Effector memory CD8-positive, alpha-beta T cell (primary cell): ENCODE measurements around the gene GLIS2.
"Not testable (repeated sequence)": the region's sequence is repeated elsewhere in the genome, so short reads cannot be mapped to it uniquely, and the experiment has no call there.

Experiments
- ATAC-seq: fragments of 150-1000 bp; cut with Tn5 transposase; replicated peaks from 2 replicates; pipeline ENCODE4 v1.10.0; 2021; ENCODE audit warnings: mild to moderate bottlenecking, moderate library complexity
- DNase-seq, 3 experiments: peaks; one replicate each; pipeline ENCODE4 v3.0.0; 2021
- H3K27ac Mint-ChIP-seq, 2 donors: one replicate each; pipeline ENCODE4 v1.8.0; 2022; ENCODE audit warnings: mild to moderate bottlenecking in 2 of 2, mixed read lengths in 2 of 2, moderate library complexity in 2 of 2
- H3K27me3 Mint-ChIP-seq, 2 donors: one replicate each; pipeline ENCODE4 v1.8.0; 2022; ENCODE audit warnings: mixed read lengths in 2 of 2
- H3K36me3 Mint-ChIP-seq: one replicate; pipeline ENCODE4 v1.8.0; 2022; ENCODE audit warnings: mild to moderate bottlenecking, moderate library complexity, mixed read lengths; ENCODE audit not compliant: insufficient read depth
- H3K4me1 Mint-ChIP-seq, 2 donors: one replicate each; pipeline ENCODE4 v1.8.0; 2022; ENCODE audit warnings: low read depth in 2 of 2, mixed read lengths in 2 of 2
- H3K4me3 Mint-ChIP-seq, 2 donors: one replicate each; pipeline ENCODE4 v1.8.0; 2022; ENCODE audit warnings: mild to moderate bottlenecking in 2 of 2, mixed read lengths in 2 of 2, moderate library complexity in 2 of 2
- H3K9me3 Mint-ChIP-seq, 2 donors: one replicate each; pipeline ENCODE4 v1.8.0; 2022; ENCODE audit warnings: mixed read lengths in 2 of 2

GLIS2 gene

DNA sequence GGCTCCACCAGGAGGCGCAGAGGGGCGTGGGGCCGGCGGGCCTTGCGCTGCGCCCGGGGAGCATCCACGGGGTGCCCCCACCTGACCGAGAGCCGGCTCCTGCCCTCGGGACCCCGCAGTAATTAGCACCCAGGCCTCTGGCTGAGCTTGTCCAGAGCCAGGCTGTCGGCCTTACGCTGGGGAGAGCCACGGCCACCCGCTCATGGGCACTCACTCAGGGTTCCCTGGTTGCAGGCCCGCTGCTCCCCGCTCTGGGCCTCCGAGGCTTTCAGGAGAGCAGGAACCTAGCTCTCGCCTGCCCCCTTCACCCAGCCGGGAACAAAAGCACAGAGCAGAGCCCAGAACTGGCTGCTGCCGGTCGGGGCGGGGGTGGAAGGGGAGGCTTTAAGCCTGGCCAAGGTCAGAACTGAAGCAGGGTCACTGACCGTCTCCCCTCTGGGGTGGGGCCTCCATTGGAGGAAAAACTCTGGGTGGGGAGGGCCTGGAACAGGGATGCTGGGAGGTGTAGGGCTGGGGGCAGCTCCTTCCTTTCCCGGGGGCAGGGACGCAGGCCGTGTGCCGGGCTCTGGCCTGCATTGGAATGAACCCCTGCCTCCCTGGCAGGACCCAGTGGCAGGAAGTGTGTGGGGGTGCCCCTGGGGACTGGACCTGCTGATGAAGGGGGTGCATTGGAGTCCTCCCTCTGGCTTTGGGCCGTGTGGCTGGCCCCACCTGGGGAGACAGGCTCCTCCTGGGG lies 12.3 kb downstream of the GLIS2 start:
- Mint-ChIP-seq H3K4me1 (no peaks in the 10 kb centered on the region), H3K9me3 (no peaks in the 10 kb centered on the region), H3K27ac (no peak overlapping the region), H3K27me3 (peaks cover 0 to 8% of the 10 kb centered on the region in 2 donors), H3K36me3 (peaks cover 3% of the 10 kb centered on the region), H3K4me3 (peak overlapping the region; percentile 68 to 69)
- DNase-seq, result peak in 1 of 3 experiments; percentile 40
- ATAC-seq, result peak; percentile 73

DNA sequence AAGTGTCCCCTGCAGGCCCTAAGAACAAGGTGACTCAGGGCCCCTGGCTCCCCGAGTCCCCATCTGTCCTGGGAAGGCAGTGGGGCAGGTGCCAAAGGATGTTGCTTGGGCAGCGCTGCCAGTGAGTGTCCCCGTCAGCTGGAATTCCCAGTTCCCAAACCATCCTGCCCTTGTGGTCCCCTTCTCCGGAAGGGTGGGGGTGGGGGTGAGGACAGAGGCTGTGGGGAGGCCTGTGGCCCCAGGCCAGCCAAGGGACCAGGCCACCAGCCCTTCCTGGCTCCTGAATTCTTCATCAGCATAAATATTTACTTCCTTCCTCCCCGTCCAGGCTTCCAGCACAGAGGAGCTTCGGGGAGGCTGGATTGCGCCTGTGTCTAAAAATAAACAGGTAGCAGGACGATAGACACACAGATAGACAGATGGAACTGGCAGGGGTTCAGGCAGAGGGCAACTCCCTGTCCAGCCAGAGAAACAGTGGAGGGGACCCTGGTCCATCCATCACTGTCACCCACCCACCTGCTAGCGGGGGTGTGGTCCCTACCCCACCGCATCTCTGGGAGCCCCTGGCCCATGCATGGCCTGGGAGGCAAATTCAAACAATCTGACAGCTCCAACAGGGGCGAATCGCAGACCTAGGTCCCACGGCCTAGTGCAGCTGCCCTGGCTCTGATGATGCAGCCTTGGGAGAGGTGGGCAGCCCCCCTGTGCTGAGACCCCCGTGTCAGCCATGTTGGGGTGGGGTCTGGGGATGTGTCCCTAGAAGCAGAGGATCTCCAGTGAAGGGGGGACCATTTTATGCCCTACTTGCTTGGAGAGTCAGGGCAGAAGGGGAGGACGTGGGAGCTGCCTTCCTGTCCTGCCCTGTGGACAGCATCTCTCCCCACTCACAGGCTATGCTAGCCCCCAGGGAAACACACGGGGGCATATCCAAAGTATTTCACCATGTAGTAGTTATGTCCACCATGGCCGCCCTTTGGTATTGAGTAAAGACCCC lies 13.2 kb downstream of the GLIS2 start:
- H3K36me3 Mint-ChIP-seq, result peaks cover 3% of the 10 kb centered on the region

DNA sequence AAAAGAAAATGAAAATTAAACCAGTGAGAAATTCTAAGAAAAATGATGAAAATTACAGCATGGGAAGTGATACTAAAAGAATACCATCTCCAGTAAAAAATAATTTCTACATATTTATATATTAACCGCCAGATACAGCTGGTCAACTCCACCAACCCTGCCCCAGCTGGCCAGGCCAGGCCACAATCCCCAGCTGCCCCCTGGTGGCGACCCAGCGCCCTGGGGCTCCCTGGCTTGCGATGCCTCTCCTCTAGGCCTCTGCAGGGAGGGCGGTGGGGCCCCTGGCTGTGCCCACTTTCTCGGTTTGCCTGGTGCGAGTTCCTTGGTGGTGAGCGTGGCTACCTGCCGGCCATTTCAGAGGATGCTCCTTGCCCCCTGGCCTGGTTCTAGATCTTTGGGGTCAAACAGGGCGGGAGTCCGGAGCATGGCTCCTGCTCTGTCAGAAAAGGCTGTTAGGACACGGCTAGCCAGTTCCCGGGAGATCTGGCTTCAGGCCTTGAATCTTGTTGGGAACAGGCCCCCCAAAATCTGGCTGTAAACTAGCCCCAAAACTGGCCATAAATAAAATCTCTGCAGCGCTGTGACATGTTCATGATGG lies 14.5 kb downstream of the GLIS2 start:
- ATAC-seq, result peak; percentile 78
- DNase-seq, result peak; percentile 70 to 73 (median 73)
- Mint-ChIP-seq H3K4me3 (no peak overlapping the region), H3K36me3 (peaks cover 3% of the 10 kb centered on the region), H3K27me3 (peaks cover 0 to 8% of the 10 kb centered on the region in 2 donors), H3K9me3 (no peaks in the 10 kb centered on the region), H3K27ac (no peak overlapping the region), H3K4me1 (no peaks in the 10 kb centered on the region)

More for the DNA sequence above, 13.2 kb downstream of the GLIS2 start:
- Mint-ChIP-seq H3K9me3 (no peaks in the 10 kb centered on the region), H3K4me3 (peak overlapping the region in 1 of 2 donors; percentile 68), H3K27me3 (peaks cover 0 to 8% of the 10 kb centered on the region in 2 donors), H3K4me1 (no peaks in the 10 kb centered on the region), H3K27ac (no peak overlapping the region)
- DNase-seq (no peak), ATAC-seq (no peak)

DNA sequence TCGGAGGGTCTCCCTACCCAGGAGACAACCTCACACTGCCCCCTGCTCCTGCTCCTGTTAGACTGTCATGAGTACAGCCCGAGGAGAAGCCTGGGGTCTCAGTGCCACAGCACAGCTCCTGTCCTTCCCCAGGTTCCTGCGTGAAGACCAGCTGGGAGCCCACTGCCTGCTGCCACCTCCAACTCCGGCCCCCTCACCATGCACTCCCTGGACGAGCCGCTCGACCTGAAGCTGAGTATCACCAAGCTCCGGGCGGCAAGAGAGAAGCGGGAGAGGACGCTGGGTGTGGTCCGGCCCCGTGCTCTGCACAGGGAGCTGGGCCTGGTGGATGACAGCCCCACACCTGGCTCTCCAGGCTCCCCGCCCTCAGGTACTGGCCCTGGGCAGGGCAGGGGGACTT lies 16.2 kb downstream of the GLIS2 start:
- no peaks in the 10 kb centered on the region for H3K4me1 Mint-ChIP-seq
- ATAC-seq (no peak), DNase-seq (no peak)
- peaks cover 3% of the 10 kb centered on the region for H3K36me3 Mint-ChIP-seq
- H3K27ac Mint-ChIP-seq, result no peak overlapping the region
- peaks cover 0 to 8% of the 10 kb centered on the region in 2 donors for H3K27me3 Mint-ChIP-seq
- no peaks in the 10 kb centered on the region for H3K9me3 Mint-ChIP-seq
- no peak overlapping the region for H3K4me3 Mint-ChIP-seq

DNA sequence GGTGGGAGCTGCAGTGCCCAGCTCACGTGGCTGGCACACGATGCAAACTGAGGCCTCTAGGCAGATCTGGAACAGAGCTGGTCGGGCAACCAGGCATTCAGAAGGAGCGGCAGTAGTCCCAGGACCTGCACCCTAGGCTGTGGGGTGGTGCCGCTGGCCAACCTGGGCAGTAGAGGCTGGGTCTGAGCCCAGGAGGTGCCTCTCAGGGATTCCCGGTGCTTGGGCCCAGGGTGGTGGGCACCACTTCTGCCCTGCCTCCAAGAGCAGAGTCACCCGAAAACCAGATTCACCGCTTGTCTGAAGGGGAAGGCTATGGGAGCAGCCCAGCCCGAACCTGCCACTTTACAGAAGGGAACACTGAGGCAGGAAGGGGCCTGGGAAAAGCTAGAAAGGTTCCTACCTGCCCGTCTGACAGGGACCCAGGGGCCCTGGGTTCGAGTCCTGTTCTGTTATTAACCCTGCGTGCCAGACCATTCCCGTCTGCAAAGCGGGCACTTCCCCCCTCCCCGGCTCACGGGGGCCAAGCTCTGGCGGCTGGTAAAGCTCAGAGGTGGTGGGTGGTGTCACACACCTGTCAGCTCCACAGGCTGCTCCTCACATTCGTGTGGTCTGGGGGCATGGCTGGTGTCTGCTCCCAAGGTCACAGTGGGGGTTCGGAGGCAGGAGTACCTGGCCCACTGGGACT lies 16.9 kb downstream of the GLIS2 start:
- DNase-seq, result no peak
- peaks cover 3% of the 10 kb centered on the region for H3K36me3 Mint-ChIP-seq
- H3K9me3 Mint-ChIP-seq, result no peaks in the 10 kb centered on the region
- H3K27ac Mint-ChIP-seq, result no peak overlapping the region
- no peak for ATAC-seq
- H3K27me3 Mint-ChIP-seq, result peaks cover 0 to 8% of the 10 kb centered on the region in 2 donors
- no peak overlapping the region for H3K4me3 Mint-ChIP-seq
- H3K4me1 Mint-ChIP-seq, result no peaks in the 10 kb centered on the region

DNA sequence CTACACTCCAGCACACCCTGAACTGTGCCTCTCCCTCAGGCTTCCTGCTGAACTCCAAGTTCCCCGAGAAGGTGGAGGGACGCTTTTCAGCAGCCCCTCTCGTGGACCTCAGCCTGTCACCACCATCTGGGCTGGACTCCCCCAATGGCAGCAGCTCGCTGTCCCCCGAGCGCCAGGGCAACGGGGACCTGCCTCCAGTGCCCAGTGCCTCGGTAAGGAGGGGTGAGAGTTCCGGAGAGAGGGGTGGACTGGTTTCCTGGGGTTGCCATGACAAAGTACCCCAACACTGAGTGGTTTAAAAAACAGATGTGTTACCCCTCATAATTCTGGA lies 17.4 kb downstream of the GLIS2 start:
- H3K27ac Mint-ChIP-seq, result no peak overlapping the region
- H3K36me3 Mint-ChIP-seq, result peaks cover 3% of the 10 kb centered on the region
- no peaks in the 10 kb centered on the region for H3K9me3 Mint-ChIP-seq
- DNase-seq (no peak), ATAC-seq (no peak)
- peaks cover 0 to 4% of the 10 kb centered on the region in 2 donors for H3K27me3 Mint-ChIP-seq
- H3K4me1 Mint-ChIP-seq, result no peaks in the 10 kb centered on the region
- H3K4me3 Mint-ChIP-seq, result no peak overlapping the region

DNA sequence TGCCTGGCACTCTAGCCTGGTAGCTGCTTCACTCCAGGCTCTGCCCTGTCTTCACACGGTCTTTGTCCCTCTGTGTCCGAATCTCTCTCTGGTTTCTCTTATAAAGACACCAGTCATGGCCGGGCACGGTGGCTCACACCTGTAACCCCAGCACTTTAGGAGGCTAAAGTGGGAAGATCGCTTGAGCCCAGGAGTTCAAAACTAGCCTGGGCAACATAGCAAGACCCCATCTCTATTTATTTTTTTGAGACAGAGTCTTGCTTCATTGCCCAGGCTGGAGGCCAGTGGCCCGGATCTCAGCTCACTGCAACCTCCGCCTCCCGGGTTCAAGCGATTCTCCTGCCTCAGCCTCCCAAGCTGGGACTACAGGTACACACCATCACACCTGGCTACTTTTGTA lies 17.8 kb downstream of the GLIS2 start:
- H3K4me3 Mint-ChIP-seq, H3K27ac Mint-ChIP-seq, DNase-seq, H3K36me3 Mint-ChIP-seq, ATAC-seq, H3K4me1 Mint-ChIP-seq, H3K27me3 Mint-ChIP-seq, H3K9me3 Mint-ChIP-seq: not testable (repeated sequence)

DNA sequence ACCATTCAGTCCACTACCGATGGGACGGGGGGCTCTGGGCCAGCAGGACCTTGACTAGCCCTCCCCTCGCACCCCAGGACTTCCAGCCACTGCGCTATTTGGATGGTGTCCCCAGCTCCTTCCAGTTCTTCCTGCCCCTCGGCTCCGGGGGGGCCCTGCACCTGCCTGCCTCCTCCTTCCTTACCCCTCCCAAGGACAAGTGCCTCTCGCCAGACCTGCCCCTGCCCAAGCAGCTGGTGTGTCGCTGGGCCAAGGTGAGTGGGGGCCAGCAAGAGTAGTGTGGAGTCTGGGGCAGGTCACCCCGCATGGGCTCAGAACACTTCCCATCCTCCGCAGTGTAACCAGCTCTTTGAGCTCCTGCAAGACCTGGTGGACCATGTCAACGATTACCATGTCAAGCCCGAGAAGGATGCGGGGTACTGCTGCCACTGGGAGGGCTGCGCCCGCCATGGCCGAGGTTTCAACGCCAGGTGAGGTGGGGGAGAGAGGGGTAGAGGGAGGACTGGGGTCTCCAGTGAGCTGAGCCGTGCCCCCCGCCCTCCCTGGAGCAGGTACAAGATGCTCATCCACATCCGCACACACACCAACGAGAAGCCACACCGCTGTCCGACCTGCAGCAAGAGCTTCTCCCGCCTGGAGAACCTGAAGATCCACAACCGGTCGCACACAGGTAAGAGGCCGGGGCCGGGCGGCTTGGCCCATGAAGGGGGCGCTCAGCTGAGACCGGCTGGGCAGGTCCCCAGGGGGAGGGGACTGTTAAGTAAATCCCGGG lies 19.0 kb downstream of the GLIS2 start:
- Mint-ChIP-seq H3K36me3 (peaks cover 3% of the 10 kb centered on the region), H3K4me3 (no peak overlapping the region), H3K27me3 (no peaks in the 10 kb centered on the region), H3K9me3 (no peaks in the 10 kb centered on the region), H3K27ac (no peak overlapping the region), H3K4me1 (no peaks in the 10 kb centered on the region)
- ATAC-seq (no peak), DNase-seq (no peak)

DNA sequence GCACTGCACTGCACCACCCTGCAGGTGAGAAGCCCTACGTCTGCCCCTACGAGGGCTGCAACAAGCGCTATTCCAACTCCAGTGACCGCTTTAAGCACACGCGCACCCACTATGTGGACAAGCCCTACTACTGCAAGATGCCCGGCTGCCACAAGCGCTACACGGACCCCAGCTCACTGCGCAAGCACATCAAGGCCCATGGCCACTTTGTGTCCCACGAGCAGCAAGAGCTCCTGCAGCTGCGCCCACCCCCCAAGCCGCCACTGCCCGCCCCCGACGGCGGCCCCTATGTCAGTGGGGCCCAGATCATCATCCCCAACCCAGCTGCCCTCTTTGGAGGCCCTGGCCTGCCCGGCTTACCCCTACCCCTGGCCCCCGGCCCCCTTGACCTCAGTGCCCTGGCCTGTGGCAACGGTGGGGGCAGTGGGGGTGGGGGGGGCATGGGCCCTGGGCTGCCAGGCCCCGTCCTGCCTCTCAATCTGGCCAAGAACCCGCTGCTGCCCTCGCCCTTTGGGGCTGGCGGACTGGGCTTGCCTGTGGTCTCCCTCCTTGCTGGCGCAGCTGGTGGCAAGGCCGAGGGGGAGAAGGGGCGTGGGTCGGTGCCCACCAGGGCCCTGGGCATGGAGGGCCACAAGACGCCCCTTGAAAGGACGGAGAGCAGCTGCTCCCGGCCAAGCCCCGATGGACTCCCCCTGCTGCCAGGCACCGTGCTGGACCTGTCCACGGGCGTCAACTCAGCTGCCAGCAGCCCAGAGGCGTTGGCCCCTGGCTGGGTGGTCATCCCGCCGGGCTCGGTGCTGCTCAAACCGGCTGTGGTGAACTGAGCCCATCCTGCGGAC lies 21.1 kb downstream of the GLIS2 start:
- DNase-seq (no peak), ATAC-seq (no peak)
- H3K4me1 Mint-ChIP-seq, result no peaks in the 10 kb centered on the region
- no peaks in the 10 kb centered on the region for H3K9me3 Mint-ChIP-seq
- peaks cover 3% of the 10 kb centered on the region for H3K36me3 Mint-ChIP-seq
- no peak overlapping the region for H3K27ac Mint-ChIP-seq
- no peak overlapping the region for H3K4me3 Mint-ChIP-seq
- no peaks in the 10 kb centered on the region for H3K27me3 Mint-ChIP-seq

DNA sequence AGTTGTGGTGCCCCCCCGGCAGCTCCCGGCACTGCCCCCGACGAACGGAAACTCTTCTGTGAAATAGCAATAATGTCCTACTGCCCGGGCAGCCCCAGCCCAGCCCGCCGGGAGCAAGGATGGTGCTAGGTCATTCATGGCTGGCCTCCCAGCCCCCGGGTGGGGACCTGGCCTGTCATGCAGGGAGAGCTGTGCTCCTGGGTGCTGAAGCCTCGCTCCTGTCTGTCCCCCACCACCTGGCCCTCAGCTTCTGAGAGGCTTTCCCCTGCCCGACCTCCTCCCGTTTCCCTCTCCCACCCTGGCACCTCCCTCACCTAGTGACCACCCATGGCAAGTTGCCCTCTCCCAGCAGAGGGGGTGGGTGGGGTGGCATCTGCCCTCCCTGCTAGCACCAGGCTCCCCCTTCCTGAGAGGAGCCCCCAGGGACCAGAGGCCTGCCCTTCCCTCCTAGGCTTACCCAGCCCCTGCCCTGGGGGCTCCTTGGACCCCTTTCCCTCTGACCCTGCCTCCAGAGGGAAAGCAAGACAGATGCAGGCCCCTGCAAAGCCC lies 21.7 kb downstream of the GLIS2 start:
- Mint-ChIP-seq H3K27ac (no peak overlapping the region), H3K27me3 (no peaks in the 10 kb centered on the region), H3K9me3 (no peaks in the 10 kb centered on the region), H3K36me3 (peaks cover 3% of the 10 kb centered on the region), H3K4me3 (no peak overlapping the region), H3K4me1 (no peaks in the 10 kb centered on the region)
- DNase-seq (no peak), ATAC-seq (no peak)

DNA sequence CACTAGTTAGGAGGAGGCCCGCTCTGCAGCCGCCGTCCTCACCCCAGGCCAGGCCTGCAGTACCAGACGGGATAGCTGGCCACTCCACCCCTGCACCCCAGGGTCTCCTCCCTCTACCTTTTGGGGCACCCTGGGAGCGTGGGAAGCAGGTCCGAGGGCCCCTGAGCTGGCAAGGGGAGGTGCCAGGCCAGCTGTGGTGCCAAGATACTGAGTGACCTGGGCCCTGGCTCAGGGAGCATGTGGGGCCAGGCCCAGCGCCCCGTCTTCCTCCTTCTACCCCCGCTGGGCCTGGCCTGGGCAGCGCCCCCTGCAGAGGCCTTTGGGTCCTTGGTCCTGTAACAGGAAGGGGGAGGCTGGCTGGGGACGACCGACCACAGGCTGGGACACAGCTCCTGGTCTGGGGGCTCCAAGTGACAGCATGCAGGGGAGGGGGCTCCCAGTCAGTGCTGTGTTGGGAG lies 22.3 kb downstream of the GLIS2 start:
- no peaks in the 10 kb centered on the region for H3K4me1 Mint-ChIP-seq
- H3K27me3 Mint-ChIP-seq, result no peaks in the 10 kb centered on the region
- no peaks in the 10 kb centered on the region for H3K9me3 Mint-ChIP-seq
- ATAC-seq (no peak), DNase-seq (no peak)
- no peak overlapping the region for H3K4me3 Mint-ChIP-seq
- peaks cover 1% of the 10 kb centered on the region for H3K36me3 Mint-ChIP-seq
- no peak overlapping the region for H3K27ac Mint-ChIP-seq
